Parathyroid adenoma (tissue), 2 donors: ENCODE data around the gene RERE.

ENCODE experiments used
- H2AFZ ChIP-seq: fragments of 300-600 bp; sonication (generic); one replicate; pipeline ENCODE4 v1.7.0; 2017; ENCODE audit warnings: antibody characterized with exemption, mild to moderate bottlenecking
- H3K27ac ChIP-seq: fragments of 300-600 bp; sonication (generic); one replicate; pipeline ENCODE4 v1.7.0; 2017
- H3K27me3 ChIP-seq: fragments of 300-600 bp; sonication (generic); one replicate; pipeline ENCODE4 v1.7.0; 2017; ENCODE audit warnings: low read length; ENCODE audit not compliant: control insufficient read depth, insufficient read depth
- H3K36me3 ChIP-seq: fragments of 300-600 bp; sonication (generic); one replicate; pipeline ENCODE4 v1.7.0; 2017; ENCODE audit warnings: low read length; ENCODE audit not compliant: control insufficient read depth, insufficient read depth
- H3K4me1 ChIP-seq: fragments of 300-600 bp; sonication (generic); one replicate; pipeline ENCODE4 v1.7.0; 2017; ENCODE audit warnings: control low read depth
- H3K4me2 ChIP-seq: fragments of 300-600 bp; sonication (generic); one replicate; pipeline ENCODE4 v1.7.0; 2017; ENCODE audit warnings: low read length
- H3K4me3 ChIP-seq: fragments of 300-600 bp; sonication (generic); one replicate; pipeline ENCODE4 v1.7.0; 2017; ENCODE audit warnings: low read depth, low read length
- H3K79me2 ChIP-seq: fragments of 300-600 bp; sonication (generic); one replicate; pipeline ENCODE4 v1.7.0; 2017; ENCODE audit warnings: control low read depth
- H3K9ac ChIP-seq: fragments of 300-600 bp; sonication (generic); one replicate; pipeline ENCODE4 v1.7.0; 2017; ENCODE audit warnings: mild to moderate bottlenecking
- H3K9me3 ChIP-seq: fragments of 300-600 bp; sonication (generic); one replicate; pipeline ENCODE4 v1.7.0; 2017; ENCODE audit warnings: low read length; ENCODE audit not compliant: control insufficient read depth
- TF ChIP-seq, protein P1 (sequence below): fragments of 300-600 bp; sonication (generic); IDR thresholded peaks from one replicate; pipeline ENCODE4 v1.7.0; 2017; ENCODE audit warnings: antibody characterized with exemption, mild to moderate bottlenecking
- donor health status: primary hyperparathyroidism.

RERE gene

DNA sequence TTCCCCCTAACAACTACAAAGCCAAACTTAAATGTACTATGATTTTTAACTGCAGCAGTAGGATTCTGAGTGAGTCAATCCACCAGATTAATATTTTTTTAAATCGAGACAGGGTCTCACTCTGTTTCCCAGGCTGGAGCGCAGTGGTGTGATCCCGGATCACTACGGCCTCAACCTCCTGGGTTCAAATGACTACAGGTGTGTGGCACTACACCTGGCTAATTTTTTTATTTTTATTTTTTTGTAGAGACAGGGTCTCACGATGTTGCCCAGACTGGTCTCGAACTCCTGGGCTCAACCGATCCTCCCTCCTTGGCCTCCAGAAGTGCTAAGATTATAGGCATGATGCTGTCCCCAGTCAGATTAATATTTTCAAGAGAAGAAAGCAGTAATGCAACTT is 411.4 kb downstream of the RERE start:
- Histone ChIP-seq H3K9me3 (no peaks in the 10 kb centered on the region), H2AFZ (no peak overlapping the region), H3K36me3 (no peaks in the 10 kb centered on the region), H3K27me3 (no peaks in the 10 kb centered on the region), H3K4me1 (peaks cover 11% of the 10 kb centered on the region), H3K79me2 (peaks cover 25% of the 10 kb centered on the region), H3K9ac (no peak overlapping the region), H3K4me3 (no peak overlapping the region), H3K4me2 (no peak overlapping the region), H3K27ac (no peak overlapping the region)
- TF ChIP-seq, protein P1, sequence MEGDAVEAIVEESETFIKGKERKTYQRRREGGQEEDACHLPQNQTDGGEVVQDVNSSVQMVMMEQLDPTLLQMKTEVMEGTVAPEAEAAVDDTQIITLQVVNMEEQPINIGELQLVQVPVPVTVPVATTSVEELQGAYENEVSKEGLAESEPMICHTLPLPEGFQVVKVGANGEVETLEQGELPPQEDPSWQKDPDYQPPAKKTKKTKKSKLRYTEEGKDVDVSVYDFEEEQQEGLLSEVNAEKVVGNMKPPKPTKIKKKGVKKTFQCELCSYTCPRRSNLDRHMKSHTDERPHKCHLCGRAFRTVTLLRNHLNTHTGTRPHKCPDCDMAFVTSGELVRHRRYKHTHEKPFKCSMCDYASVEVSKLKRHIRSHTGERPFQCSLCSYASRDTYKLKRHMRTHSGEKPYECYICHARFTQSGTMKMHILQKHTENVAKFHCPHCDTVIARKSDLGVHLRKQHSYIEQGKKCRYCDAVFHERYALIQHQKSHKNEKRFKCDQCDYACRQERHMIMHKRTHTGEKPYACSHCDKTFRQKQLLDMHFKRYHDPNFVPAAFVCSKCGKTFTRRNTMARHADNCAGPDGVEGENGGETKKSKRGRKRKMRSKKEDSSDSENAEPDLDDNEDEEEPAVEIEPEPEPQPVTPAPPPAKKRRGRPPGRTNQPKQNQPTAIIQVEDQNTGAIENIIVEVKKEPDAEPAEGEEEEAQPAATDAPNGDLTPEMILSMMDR = no peak

DNA sequence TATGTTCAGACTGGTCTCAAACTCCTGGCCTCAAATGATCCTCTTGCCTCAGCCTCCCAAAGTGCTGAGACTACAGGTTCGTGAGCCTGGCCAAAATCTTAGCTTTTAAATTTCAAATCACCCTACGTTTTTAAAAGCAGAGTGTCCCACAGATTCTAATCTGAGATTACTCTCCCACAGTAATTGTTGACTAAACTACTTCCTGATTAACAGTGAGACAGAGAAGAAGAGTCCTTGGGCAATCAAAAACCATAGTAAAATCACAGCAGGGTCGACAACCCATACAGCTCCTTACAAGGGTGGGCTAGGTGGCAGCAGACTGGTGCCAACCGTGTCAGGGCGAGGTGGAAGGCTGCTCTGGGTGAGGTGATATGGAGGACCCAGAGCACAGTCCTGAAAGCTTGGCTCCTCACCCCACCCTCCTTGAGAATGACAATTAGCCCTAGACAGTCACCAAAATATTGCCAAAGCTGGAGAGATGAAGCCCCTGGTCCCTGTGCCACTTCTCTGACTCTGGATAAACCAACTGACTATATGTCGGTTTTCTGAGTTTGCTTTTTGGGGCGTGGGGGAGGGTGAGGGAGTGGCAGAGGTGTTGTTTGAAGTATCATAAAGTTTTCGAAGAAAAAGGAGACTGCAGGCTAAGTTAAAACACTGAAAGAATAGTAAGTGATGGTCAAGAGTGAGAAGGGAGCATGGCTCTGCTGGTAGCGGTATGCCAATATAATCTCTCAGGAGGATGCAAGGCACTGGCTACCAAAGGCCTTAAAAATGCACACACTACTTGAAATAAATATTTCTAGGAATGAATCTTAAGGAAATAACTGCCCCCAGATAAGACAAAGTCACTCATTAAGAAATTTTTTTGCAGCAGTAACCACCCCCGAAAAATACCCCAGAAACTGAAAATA is 412.7 kb downstream of the RERE start:
- no peak overlapping the region for H3K4me3 ChIP-seq
- H3K27ac ChIP-seq = no peak overlapping the region
- no peak overlapping the region for H3K4me2 ChIP-seq
- no peaks in the 10 kb centered on the region for H3K9me3 ChIP-seq
- H3K4me1 ChIP-seq = peaks cover 11% of the 10 kb centered on the region
- H3K9ac ChIP-seq = no peak overlapping the region
- H3K79me2 ChIP-seq = peaks cover 22% of the 10 kb centered on the region
- H3K36me3 ChIP-seq = no peaks in the 10 kb centered on the region
- no peaks in the 10 kb centered on the region for H3K27me3 ChIP-seq
- TF ChIP-seq, protein P1 = no peak
- no peak overlapping the region for H2AFZ ChIP-seq

DNA sequence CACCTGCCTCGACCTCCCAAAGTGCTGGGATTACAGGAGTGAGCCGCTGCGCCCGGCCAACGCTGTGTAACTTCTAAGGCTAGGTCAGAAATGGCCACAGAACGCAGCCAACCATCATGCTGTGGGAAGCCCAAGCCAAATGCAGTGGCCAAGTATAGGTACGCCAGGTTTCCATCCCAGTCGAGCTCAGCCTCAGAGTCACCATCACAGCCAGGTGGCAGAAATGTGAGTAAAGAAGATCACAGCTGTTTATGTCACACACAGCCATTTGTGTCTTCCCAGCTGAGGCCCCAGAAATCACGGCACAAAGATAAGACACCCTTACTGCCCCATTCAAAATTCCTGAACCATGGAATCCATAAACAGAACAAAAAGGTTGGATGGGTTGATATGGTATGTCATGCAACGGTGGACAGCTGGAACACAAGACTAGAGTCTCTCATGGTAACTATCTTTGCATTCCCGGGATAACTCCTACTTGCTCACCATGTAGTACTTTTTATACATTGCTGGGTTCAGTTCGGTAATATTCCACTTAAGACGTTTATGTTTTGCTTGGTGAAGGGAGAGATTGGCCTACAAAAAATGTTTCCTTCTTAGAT is 415.2 kb downstream of the RERE start:
- Histone ChIP-seq H2AFZ (no peak overlapping the region), H3K27ac (no peak overlapping the region), H3K4me2 (no peak overlapping the region), H3K79me2 (peaks cover 24% of the 10 kb centered on the region), H3K36me3 (no peaks in the 10 kb centered on the region), H3K4me1 (no peaks in the 10 kb centered on the region), H3K9me3 (no peaks in the 10 kb centered on the region), H3K9ac (no peak overlapping the region), H3K4me3 (no peak overlapping the region), H3K27me3 (no peaks in the 10 kb centered on the region)
- TF ChIP-seq, protein P1 = no peak

DNA sequence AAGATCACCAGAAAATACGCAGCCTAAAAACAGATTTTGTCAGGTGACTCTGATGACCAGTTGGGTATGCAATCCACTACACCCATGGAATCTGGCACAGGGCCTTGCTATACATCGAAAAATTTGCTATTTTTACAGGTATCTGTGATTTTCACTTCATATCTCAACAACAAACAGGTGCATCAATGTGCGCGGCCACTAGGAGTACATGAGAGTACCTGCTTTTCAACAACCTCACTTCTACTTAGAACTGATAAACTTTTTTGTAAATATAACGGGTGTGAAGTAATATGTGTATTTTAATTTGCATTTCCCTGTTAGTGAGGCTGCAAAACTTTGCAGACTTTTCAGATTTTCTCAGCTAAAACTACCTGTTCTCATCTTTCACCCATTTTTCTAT is 418.8 kb downstream of the RERE start:
- Histone ChIP-seq H3K4me2 (no peak overlapping the region), H3K79me2 (peaks cover 18% of the 10 kb centered on the region), H3K36me3 (no peaks in the 10 kb centered on the region), H3K27me3 (no peaks in the 10 kb centered on the region), H3K9ac (no peak overlapping the region), H3K4me1 (peaks cover 10% of the 10 kb centered on the region), H3K4me3 (no peak overlapping the region), H3K27ac (no peak overlapping the region), H2AFZ (no peak overlapping the region), H3K9me3 (no peaks in the 10 kb centered on the region)
- TF ChIP-seq, protein P1 = no peak
